HG03442 (cell line): ENCODE measurements around the gene CABLES2.
"Not testable (repeated sequence)": the region's sequence is repeated elsewhere in the genome, so short reads cannot be mapped to it uniquely, and the experiment has no call there.

Experiments used
- ATAC-seq: cut with Tn5 transposase; IDR thresholded peaks from one replicate; pipeline ENCODE4 v1.9.1; 2021; ENCODE audit warnings: mild to moderate bottlenecking, moderate library complexity; ENCODE audit not compliant: unreplicated experiment

CABLES2 gene

GRCh38 chr20:62436692-62437091, 29.6 kb upstream of the CABLES2 start:
- no peak for ATAC-seq

DNA sequence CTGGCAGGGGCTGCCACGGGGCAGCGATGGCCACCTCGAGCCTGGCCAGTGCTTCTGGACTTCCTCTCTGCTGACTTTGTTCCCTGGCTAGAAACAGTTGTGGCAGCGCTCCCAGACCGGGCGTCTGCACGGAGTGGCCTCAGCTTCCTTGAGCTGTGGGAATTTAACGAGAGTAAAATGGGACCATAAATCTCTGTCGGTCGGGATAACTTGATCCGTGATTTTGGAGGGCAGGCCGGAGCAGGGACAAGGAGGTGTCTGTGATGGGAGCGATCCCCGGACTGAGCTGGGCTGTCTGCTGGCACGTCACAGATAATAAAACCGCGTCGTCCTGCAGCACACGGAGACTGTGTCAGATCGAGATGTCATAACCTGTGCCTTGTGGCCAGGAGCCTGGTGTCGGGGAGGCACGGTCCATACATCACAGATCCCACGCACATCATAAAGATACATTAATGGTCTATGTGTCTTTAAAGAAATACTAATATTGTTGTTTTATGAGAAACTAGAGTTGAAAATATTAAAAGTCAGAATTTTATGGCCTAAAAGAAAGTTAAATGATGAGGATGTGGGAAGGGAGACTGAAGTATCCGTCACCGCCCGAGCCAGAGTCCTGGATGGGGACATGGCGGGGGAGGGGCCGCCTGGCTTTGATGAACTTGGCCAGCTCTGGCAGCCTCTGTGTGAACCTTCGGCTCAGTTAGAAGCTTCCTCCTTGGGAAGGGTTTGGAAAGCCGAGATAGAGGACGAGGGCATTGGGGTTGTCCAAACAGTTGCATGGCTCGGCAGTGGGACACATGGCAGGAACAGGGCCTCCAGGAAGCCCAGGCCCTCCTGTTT, 26.8 kb upstream of the CABLES2 start:
- no peak for ATAC-seq

DNA sequence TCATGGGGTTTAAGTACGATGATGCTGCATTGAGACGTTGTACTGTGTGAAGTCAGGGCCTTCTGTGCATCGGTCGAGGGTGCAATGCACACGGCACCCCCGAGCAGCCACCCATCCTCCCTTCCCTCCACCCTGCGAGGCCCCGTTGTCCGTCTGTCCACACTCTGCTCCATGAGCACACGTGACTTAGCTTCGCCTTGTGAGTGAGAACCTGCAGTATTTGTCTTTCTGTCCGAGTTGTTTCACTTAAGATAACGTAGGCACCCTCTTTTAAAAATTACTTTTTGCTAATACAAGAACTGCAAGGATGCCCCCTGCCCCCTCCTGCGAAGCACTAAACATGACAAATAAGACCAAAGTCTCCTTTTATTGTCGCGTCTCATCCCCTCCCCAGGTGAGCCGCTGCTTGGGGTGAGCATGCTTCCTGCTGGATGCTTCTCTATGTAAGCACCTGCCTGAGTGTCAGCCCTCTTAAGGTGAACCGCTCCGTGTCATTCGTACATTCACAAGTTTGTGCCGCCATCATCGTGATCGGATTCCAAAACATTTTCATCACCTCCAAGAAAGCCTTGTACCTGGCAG, 23.9 kb upstream of the CABLES2 start:
- no peak for ATAC-seq

GRCh38 chr20:62430311-62430853, 23.3 kb upstream of the CABLES2 start:
- no peak for ATAC-seq

GRCh38 chr20:62429455-62430310, 22.6 kb upstream of the CABLES2 start:
- ATAC-seq = no peak

- no peak for ATAC-seq
Observed at GRCh38 chr20:62428396-62429295, 21.6 kb upstream of the CABLES2 start.

DNA sequence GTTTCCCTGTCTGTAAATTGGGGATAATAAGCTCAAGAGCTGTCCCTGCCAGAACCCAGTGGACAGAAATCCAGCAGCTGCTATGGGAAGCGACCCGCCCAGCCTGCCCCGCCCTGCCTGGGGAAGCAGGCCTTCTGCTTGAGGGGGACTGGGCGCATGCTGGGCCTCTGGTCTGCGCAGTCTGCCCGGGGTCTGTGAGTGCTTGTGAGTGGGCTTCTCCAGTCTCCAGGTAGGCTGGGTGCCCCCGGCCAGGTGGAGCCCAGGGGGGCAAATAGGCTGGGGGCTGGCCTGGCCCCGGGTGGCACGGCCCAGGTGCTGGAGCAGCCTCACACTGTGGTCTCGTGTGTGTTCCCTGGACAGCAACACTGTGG, 20.9 kb upstream of the CABLES2 start:
- no peak for ATAC-seq

DNA sequence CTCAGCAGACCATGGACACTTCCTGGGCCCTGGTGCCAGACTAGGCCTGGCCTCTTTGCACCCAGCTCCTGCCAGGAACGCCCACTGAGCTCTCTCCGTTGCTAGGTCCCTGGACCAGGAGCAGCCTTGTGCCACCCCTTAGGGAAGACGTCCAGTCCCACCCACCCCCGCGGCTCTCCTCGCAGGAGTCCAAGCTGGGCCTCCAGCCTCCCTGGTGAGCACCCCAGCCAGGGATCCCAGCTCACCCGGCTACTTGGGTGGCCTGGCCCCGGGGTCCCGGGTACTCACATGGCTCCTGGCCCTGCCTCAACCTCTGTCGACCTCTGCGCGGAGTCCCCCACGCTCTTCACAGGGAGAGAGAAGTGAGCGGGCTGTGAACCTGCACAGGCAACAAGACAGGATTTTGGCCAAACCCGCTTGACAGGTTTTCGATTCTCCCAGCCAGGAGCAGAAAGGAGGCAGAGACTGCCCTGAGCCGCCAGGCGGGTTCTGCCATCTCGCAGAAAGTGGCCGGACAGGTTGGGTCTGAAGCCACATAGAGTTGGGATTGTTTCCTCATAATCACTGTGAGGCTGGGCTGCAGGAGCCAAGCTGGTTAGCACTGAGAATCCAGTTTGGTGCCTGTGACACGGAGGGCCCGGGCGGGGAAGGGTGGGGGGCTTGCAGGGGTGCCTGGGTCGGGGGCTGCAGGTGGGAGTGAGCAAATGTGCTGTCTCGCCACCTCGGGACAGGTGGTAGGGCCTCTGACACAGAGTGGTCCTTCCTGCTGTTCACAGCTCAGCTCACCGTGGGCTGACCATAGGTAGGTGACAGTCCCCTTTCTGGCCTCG, 20.3 kb upstream of the CABLES2 start, which contains the start of gene RBBP8NL:
Gene RBBP8NL, minus strand, starts transcription at position 368 of the 830 bp plus-strand sequence. CDS start 7,892 bp downstream, outside the sequence.
- no peak for ATAC-seq

DNA sequence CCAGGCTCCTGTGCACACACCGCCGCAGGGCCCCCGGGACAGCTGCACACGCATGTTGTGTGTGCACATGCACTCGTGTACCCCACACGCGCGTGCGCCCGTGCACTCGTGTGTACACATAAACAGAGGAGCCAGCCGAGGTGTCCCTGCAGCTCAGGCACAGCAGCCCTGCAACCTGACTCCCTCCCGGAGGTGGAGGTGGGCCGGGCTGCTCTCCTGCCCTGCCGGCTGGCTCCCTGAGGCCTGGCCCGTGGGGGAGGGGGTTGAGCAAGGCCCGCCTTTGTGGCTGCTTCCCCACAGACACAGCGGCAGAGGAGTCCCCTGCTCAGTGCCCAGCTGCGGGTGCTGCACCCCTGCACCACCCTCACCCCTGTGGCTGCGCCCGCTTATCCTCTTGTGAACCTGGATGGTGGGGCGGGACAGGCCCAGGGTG, 19.6 kb upstream of the CABLES2 start:
- ATAC-seq = no peak

- not testable (repeated sequence) for ATAC-seq
Observed at GRCh38 chr20:62426059-62426348, 18.9 kb upstream of the CABLES2 start.

DNA sequence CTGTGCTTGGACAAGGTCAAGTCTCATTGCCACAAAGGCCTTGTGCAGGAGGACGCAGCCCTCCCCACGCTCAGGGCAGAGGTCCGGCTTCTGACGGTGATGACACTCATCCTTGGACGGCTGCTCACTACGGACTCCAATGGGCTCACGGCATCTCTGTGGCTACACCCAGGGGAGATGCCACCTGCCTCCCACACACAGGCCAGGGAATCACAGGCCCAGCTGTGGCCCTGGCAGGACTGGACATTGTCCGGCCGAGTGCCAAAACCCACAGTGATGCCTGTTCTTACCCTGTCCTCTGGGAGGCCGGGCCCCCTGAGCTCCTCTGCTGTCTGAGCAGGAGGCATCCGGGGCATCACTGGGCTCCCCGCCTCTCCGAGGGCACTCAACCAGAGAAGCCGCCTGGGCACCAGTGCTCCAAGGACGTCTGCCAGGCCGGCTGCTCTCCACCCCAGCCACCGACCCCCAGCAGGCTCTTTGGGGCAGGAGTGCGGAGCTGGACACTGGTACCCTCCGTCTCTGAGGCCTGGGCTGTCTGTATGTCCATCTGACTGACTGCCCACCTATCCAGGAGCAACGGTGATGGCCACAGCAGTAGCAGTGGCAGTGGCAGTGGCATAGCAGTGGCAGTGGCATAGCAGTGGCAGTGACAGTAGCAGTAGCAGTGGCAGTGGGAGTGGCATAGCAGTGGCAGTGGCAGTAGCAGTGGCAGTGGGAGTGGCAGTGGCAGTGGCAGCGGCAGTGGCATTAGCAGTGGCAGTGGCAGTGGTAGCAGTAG, 18.4 kb upstream of the CABLES2 start:
- ATAC-seq = no peak

DNA sequence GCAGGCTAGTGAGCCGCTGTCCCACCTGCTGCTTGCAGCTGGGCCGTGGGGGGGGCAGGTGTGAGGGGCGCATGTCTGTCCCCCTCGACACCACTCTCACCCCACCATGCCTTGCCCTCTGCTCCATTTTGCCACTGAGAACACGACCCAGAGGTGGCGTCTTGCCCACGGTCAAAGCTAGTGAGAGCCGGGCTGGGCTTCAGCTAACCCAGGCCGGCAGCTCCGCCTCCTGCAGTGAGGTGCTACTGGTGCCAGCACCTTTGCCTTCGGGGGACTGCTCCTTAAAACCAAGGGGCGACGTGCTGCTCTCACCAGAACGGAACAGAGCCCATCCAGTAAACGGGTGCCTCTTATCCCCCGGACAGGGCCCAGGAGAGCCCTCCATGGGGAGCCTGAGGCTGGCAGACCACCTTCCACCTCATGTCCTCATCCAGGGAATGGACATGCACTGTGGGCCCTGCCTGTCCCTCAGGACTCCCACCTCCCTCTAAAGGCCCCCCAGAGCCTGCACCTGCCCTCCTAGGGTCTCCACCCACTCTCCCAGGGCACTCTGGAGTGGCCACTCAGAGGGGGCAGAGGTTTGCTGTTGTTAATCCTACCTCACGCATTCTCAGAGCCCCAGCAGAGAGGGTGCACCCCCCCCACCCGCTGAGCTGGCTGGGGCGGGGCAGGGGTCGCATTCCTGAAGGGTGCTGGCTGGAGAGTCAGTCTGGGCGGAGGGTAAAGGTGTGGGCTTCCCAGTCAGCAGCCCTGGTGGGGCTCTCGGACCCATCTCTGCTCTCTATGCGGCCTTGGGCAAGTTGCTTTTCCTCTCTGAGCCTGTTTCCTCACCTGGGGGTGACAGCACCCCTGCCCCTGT, 17.4 kb upstream of the CABLES2 start:
- ATAC-seq = no peak

DNA sequence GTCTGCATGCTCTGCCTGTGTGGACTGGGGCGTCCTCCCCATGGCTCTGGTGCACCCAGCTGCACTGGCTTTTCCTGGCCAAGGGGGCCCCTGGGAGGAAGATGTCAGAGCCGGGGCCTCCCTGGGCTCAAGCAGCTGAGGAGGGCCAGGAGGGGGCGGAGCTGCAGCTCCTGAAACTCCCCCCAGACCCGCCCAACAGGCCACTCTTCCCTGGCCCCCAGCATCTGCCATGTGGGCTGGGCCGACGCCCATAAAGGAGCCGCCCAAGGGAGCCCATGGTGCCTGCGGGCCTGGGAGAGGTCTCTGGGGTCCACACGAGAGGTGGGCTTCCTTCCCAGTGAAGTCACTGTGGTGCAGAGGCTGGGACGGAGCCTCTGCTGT, 16.2 kb upstream of the CABLES2 start:
- no peak for ATAC-seq

DNA sequence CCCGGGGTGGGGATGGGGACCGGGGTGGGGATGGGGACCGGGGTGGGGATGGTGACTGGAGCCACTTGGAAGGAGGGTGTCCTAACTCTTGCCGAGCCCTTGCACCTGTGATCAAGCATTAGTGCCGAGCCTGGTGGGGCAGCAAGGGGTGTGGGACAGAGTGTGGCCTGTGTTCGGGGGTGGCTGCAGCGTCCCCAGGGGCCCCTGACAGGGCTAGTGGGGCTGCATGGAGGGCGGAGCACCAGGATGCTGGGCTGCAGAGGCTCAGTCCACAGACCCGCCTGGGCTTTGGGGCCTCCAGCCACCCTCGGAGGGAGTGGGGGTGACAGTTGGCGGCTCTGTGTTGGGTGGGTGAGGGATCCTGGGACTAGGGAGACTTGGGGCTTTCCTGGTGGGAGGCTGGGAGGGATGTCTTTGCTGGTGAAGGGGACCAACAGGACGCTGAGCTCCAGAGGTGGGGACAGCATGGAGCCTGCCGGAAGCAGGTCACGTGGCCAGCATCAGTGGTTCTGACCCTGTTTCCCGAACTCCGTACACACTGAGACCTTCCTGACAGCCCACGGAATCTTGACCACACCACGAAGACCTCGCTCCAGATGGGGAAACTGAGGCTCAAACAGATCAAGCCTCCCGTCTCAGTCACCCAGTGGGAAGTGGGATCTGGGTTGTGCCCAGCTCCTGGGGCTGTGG, 15.7 kb upstream of the CABLES2 start:
- ATAC-seq = no peak

DNA sequence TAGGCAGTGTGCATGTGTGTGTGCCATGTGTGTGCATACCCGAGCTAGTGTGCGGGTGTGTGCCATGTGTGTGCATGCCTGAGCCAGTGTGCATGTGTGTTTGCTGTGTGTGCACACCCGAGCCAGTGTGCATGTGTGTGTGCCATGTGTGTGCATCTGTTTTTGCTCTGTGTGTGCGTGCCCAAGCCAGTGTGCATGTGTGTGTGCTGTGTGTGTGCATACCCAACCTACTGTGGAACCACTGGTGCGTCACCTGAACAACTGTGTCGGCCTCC, 14.6 kb upstream of the CABLES2 start:
- ATAC-seq = no peak

- ATAC-seq = no peak
Observed at GRCh38 chr20:62420846-62421715, 14.0 kb upstream of the CABLES2 start.

DNA sequence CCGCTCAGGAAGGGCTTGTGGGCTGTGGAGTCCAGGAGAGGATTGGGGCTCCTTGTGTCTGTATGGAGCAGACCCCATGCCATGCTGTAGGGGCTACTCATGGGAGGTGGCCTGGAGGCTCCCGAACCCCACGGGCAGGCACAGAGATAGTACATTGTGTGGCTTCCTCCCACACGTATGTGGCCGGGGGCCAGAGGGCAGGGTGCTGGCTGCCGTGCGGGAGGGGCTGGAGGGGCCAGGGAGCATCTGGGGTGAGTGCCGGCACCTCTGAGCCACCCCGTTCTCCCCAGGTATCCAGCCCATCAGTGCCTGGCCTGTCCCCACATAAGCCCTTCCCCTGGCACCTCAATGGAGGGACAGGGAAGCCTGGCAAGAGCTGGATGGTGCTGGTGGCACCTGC, 12.7 kb upstream of the CABLES2 start:
- ATAC-seq = no peak
